Measurements from ENCODE around the gene ETS1.
"Not testable (repeated sequence)": the region's sequence is repeated elsewhere in the genome, so short reads cannot be mapped to it uniquely, and the experiment has no call there.

Gene ETS1

GRCh38 chr11:128456566-128457268, 130.6 kb downstream of the ETS1 start:
- no peak for DNase-seq

DNA sequence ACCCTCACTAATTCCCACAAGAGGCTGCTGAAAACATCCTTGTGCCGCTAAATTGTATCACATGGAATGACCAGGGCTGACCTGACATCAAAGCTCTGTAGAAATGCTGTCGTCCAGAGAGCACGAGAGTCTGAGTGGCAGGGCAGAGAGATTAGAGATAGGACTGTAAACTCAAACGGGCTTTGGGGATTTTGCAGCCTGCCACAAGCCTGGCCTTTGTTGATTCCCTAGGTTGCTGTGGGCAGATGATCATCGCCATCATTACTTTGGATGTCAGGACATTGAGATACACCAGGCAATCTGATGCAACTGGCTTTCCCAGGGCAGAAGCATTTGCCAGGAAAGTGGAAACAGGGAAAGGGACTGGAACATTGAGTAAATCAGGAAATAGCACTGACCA, 131.6 kb downstream of the ETS1 start:
- no peak for DNase-seq

GRCh38 chr11:128453444-128454336, 133.7 kb downstream of the ETS1 start:
- DNase-seq = no peak

GRCh38 chr11:128451652-128452470, 135.5 kb downstream of the ETS1 start:
- no peak for DNase-seq

DNA sequence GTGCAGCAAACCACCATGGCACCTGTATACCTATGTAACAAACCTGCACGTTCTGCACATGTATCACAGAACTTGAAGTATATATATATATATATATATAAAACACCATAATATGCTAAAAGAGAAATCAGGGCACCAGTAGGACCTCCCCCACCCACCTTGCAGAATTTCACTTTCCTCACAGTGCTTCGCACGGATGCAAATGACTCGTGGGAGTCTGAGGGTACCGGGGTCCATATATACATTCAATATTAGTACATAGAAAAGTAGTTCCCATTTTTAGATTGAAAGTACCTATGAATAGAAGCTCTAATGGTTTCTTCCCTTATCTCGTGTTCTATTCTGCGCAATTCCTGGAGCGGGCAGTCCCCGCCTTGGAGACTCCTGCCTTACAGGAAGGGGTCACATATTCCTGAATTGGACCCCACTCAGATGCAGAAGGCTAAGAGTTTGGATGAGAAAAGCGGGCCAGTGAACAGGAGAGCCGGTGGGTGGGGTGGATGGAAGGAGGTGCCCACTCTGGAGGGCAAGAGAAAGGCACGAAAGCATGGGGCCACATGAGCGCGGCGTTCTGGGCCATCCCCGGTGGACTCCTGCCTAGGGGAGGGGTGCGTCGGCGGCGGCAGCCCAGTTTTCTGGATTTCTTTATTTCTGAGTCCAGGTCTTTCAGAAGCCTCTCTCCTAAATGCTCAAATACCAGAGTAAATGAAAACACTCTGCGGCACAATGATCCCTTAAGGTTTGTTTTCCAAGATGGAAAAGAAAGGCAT, 136.3 kb downstream of the ETS1 start:
- DNase-seq = no peak

DNA sequence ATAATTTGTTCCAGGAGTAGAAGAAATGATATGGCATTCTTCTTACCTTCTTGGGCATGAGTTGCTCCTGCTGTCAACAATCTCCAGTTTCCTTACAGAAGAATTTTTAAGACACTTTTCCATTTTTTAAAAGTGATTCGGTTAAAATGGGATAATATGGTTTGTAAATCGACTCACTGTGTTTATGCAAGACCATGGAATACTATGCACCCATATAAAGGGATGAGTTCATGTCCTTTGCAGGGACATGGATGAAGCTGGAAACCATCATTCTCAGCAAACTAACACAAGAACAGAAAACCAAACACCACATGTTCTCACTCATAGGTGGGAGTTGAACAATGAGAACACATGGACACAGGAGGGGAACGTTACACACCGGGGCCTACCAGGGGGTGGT, 136.9 kb downstream of the ETS1 start:
- not testable (repeated sequence) for DNase-seq

GRCh38 chr11:128448981-128449713, 138.2 kb downstream of the ETS1 start:
- DNase-seq = no peak

DNA sequence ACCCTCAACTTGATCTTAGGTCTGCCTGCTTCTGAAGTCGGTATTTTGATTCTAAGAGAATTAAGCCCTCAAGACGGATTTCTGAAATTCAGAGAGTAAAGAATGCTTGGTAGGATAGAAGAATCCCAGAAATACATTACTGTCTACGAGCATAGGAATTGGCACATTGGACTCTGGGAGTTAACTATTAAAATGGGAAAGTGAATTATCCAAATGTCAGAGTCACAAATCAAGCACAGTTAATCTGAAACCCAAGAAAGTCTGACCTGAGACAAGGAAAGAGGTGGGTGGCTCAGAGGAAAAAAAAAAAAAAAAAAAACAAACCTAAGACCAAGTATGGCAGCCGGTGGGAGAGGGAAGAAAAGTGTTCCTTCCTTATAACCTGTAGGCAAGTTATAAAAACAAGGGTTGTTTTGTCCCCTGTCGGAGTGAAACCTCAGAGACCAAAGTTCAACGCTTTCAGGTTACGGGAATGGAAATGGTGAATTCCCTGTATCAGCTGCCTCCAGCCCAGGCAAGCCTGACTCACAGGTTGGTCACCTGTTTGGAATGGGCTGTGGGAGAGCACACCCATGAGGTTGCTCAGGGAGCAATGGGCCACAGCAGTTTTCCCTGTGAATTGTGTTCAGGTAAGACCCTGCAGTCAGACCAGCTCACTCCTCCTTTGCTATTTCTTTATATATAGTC, 139.0 kb downstream of the ETS1 start:
- DNase-seq = no peak

DNA sequence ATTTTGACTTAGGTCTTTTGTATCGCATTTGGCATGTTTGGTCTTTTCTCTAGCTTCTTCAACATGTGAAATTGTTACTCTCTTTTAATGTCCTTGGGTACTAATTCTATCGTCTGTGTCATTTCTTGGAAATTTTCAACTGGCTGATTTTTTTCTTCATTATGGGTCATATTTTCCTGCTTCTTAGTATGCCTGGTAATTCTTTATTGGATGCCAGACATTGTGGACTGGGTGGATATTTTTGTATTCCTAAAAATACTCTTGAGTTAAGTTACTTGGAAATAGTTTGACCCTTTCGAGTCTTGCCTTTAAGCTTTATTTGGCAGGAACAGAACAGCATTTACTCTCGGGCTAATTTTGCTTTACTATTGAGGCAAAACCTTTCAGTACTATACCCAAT, 140.1 kb downstream of the ETS1 start:
- no peak for DNase-seq

DNA sequence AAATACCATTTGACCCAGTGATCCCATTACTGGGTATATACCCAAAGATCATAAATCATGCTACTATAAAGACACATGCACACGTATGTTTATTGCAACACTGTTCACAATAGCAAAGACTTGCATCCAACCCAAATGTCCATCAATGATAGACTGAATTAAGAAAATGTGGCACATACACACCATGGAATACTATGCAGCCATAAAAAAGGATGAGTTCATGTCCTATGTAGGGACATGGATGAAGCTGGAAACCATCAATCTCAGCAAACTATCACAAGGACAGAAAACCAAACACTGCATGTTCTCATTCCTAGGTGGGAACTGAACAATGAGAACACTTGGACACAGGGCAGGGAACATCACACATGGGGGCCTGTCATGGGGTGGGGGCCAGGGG, 141.4 kb downstream of the ETS1 start:
- DNase-seq = not testable (repeated sequence)

DNA sequence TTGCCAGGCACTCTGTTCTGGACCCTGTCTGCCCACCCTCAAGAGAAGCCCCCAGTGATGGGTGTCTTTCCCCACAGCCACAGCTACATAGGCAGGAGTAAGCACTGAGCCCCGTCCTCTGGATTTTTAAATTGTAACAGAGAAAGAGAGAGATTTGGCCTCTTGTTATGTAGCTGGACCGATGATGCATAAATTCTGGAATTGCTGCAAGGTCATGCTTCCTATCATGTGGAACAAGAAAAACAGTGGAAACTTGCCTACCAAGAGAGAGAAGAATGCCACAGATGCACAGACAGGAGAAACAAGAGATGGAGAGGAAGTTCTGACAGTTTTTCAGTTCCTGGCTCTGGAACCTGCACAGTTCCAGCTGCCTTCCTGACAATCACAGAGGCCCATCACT, 150.2 kb downstream of the ETS1 start:
- DNase-seq = no peak

DNA sequence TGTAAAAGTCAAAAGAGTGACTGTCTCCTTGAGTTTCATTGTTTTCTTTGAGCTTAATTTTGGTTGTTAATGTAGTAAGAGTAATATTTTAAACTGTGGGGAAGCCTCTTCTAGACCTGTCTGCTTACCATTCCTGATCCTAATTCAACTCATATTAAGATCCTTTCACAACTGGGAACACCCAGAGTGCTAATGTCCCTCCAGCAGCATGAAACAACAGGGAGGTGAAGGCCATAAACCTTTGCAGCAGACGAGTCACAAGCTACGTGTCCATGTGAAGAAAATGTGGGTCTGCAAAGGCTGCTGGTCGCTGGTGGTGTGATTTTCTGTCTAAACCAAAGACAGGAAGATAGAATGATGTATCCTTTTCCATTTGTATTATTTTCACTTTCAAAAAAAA, 152.5 kb downstream of the ETS1 start:
- no peak for DNase-seq

- no peak for DNase-seq
Measured at GRCh38 chr11:128434411-128434810, 152.9 kb downstream of the ETS1 start.

DNA sequence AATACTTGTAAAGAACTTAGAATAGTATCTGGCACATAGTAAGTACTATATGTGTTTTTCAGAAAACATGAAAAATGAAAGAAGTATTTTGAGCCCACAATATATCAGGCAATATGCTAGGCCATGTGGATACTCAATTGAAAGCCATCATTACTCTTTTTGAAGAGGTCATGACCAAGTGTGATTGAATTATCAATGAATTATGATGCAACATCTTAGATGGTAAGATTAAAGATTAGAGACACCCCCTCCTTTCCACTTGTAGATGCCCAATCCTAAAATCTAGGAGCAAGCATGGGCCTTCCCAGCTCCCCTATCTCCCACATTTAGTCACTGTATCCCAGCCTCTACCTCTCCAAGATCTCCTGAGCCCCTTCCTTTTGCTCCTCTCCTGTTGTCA, 154.4 kb downstream of the ETS1 start:
- DNase-seq = no peak

GRCh38 chr11:128431931-128432330, 155.4 kb downstream of the ETS1 start:
- no peak for DNase-seq

DNA sequence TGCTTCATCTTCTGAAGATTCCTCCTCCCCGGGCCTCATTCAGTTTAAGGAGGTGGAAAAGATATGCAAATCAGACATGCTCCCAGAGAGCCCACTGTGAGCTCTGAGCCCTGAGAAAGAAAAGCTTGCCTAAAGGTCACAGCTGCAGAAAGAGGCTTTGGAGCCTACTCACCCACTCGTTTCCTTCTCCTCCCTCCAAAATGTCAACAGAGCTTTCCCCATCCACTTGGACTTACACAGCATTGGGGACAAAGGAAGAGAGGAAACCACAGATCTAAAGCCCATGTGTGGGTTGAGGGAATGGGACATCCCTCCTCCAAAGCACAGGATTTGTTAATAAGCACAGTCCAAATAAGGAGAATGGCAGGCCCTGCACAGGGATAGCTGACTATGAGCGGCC, 158.4 kb downstream of the ETS1 start:
- DNase-seq = no peak

DNA sequence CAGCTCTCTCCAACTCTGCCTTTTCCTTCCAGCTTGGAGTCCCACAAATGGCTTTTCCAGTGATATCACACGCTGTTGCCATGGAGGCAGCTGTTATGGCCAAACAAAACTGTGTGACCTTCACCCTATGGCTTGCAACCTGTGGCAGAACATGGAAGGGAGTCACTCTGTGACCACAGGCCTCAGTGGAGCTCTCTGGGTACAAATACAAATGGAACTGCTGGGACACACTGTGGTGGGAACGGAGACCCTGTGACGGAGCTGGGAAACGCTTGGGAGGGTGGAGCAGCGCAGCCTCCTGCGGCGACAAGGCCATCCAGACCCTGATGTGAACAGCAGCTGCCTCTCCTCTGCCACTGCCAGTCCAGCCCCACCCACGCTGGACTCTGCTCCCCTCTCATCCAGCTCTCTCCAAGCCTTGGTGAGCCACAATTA, 162.5 kb downstream of the ETS1 start:
- no peak for DNase-seq

GRCh38 chr11:128424271-128424711, 163.1 kb downstream of the ETS1 start:
- no peak for DNase-seq

GRCh38 chr11:128422576-128423370, 164.6 kb downstream of the ETS1 start:
- DNase-seq = peak; percentile 61 to 90 (median 76)

Measured in T-helper 1 cell (primary cell).